Ishikawa (cell line): ENCODE data around the gene MORF4L1.

Source experiments
- CEBPB ChIP-seq: IDR thresholded peaks from 2 replicates; pipeline ENCODE4 v1.6.1; 2012
- CREB1 ChIP-seq: IDR thresholded peaks from 2 replicates; pipeline ENCODE4 v1.6.1; 2012; ENCODE audit warnings: low read depth
- EGR1 ChIP-seq: IDR thresholded peaks from 2 replicates; pipeline ENCODE4 v1.6.1; 2012
- EP300 ChIP-seq: IDR thresholded peaks from 2 replicates; pipeline ENCODE4 v1.6.1; 2012; ENCODE audit warnings: borderline replicate concordance
- FOXM1 ChIP-seq: IDR thresholded peaks from 2 replicates; pipeline ENCODE4 v1.6.1; 2012; ENCODE audit warnings: low read depth, borderline replicate concordance
- MAX ChIP-seq: IDR thresholded peaks from 2 replicates; pipeline ENCODE4 v1.6.1; 2012
- NFIC ChIP-seq: IDR thresholded peaks from 2 replicates; pipeline ENCODE4 v1.6.1; 2012
- TAF1 ChIP-seq: IDR thresholded peaks from 2 replicates; pipeline ENCODE4 v1.6.1; 2012; ENCODE audit warnings: low read depth, mild to moderate bottlenecking
- TCF12 ChIP-seq: IDR thresholded peaks from 2 replicates; pipeline ENCODE4 v1.6.1; 2012; ENCODE audit warnings: low read depth
- TEAD4 ChIP-seq: IDR thresholded peaks from 2 replicates; pipeline ENCODE4 v1.6.1; 2012
- USF1 ChIP-seq: IDR thresholded peaks from 2 replicates; pipeline ENCODE4 v1.6.1; 2012
- YY1 ChIP-seq: IDR thresholded peaks from 2 replicates; pipeline ENCODE4 v1.6.1; 2012; ENCODE audit warnings: low read depth
- ZBTB7A ChIP-seq: IDR thresholded peaks from 2 replicates; pipeline ENCODE4 v1.6.1; 2012; ENCODE audit warnings: low read depth
- TF ChIP-seq, protein P1 (sequence below): IDR thresholded peaks from 2 replicates; pipeline ENCODE4 v1.6.1; 2012; ENCODE audit warnings: low read depth, mild to moderate bottlenecking

The MORF4L1 gene

GRCh38 chr15:78934655-78935023, 61.9 kb downstream of the MORF4L1 start:
- no peak for TF ChIP-seq TCF12
- TF ChIP-seq TAF1, result no peak
- TF ChIP-seq ZBTB7A, result no peak
- no peak for TF ChIP-seq FOXM1

- TF ChIP-seq TAF1, result no peak
- TF ChIP-seq FOXM1, result no peak
- no peak for TF ChIP-seq YY1
- no peak for TF ChIP-seq ZBTB7A
- TF ChIP-seq NFIC, result no peak
Observed at GRCh38 chr15:78937132-78937739, 64.5 kb downstream of the MORF4L1 start.

GRCh38 chr15:78938658-78939488, 66.2 kb downstream of the MORF4L1 start:
- TF ChIP-seq USF1 (no peak), ZBTB7A (no peak), FOXM1 (no peak)

DNA sequence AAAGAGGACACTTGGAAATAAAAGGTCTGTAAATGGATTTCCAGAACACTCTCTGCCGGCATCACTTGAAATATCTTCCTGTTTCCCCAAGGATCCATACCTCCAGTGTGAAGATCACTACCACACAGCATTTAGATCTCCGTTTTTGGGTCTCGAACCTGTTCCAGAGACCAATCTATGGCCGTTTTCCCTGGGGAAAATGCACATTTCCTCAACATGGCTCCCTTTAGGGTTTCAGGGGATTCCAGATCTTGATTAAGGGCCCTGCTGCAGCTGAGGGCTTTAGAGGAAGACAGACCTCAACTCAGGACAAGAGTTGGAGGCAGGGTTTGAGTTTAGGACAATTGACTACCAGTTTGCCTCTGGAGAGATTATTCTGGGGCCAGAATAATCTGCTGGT, 70.1 kb downstream of the MORF4L1 start:
- TF ChIP-seq YY1, result no peak
- TF ChIP-seq TAF1, result no peak
- no peak for TF ChIP-seq EGR1
- TF ChIP-seq MAX, result no peak
- TF ChIP-seq EP300, result no peak
- TF ChIP-seq CEBPB, result no peak
- TF ChIP-seq ZBTB7A, result no peak
- TF ChIP-seq TEAD4, result no peak
- no peak for TF ChIP-seq FOXM1
- TF ChIP-seq, protein P1, sequence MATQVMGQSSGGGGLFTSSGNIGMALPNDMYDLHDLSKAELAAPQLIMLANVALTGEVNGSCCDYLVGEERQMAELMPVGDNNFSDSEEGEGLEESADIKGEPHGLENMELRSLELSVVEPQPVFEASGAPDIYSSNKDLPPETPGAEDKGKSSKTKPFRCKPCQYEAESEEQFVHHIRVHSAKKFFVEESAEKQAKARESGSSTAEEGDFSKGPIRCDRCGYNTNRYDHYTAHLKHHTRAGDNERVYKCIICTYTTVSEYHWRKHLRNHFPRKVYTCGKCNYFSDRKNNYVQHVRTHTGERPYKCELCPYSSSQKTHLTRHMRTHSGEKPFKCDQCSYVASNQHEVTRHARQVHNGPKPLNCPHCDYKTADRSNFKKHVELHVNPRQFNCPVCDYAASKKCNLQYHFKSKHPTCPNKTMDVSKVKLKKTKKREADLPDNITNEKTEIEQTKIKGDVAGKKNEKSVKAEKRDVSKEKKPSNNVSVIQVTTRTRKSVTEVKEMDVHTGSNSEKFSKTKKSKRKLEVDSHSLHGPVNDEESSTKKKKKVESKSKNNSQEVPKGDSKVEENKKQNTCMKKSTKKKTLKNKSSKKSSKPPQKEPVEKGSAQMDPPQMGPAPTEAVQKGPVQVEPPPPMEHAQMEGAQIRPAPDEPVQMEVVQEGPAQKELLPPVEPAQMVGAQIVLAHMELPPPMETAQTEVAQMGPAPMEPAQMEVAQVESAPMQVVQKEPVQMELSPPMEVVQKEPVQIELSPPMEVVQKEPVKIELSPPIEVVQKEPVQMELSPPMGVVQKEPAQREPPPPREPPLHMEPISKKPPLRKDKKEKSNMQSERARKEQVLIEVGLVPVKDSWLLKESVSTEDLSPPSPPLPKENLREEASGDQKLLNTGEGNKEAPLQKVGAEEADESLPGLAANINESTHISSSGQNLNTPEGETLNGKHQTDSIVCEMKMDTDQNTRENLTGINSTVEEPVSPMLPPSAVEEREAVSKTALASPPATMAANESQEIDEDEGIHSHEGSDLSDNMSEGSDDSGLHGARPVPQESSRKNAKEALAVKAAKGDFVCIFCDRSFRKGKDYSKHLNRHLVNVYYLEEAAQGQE, result no peak
- no peak for TF ChIP-seq USF1

- TF ChIP-seq MAX, result no peak
- no peak for TF ChIP-seq TAF1
- TF ChIP-seq YY1, result no peak
- no peak for TF ChIP-seq TEAD4
Observed at GRCh38 chr15:78943692-78944091, 71.0 kb downstream of the MORF4L1 start.

- TF ChIP-seq YY1 (no peak), USF1 (no peak), MAX (no peak), EGR1 (no peak), EP300 (no peak), CREB1 (no peak), TCF12 (no peak), TAF1 (no peak), ZBTB7A (no peak), TEAD4 (no peak), CEBPB (no peak)
- TF ChIP-seq, protein P1, result no peak
Observed at GRCh38 chr15:78944202-78944625, 71.5 kb downstream of the MORF4L1 start.
